ENCODE results near the gene NPLOC4.

NPLOC4 gene

GRCh38 chr17:81544281-81544974 lies 92.5 kb downstream of the NPLOC4 start:
- DNase-seq: no peak

- no peak for DNase-seq
Observed at GRCh38 chr17:81543756-81544155, 93.2 kb downstream of the NPLOC4 start.

- DNase-seq: no peak
Observed at GRCh38 chr17:81543339-81543675, 93.6 kb downstream of the NPLOC4 start.

- DNase-seq: no peak
Observed at GRCh38 chr17:81542431-81543338, 94.2 kb downstream of the NPLOC4 start.

GRCh38 chr17:81541123-81541522 lies 95.8 kb downstream of the NPLOC4 start:
- DNase-seq: no peak

GRCh38 chr17:81540676-81541027 lies 96.3 kb downstream of the NPLOC4 start:
- no peak for DNase-seq

GRCh38 chr17:81539961-81540675 lies 96.8 kb downstream of the NPLOC4 start:
- DNase-seq: no peak

GRCh38 chr17:81539571-81539900 lies 97.4 kb downstream of the NPLOC4 start:
- DNase-seq: no peak

- no peak for DNase-seq
Observed at GRCh38 chr17:81538651-81539570, 98.0 kb downstream of the NPLOC4 start.

GRCh38 chr17:81537856-81538555 lies 98.9 kb downstream of the NPLOC4 start:
- peak; percentile 83 for DNase-seq

GRCh38 chr17:81537343-81537855 lies 99.5 kb downstream of the NPLOC4 start:
- peak; percentile 60 for DNase-seq

GRCh38 chr17:81536299-81537290 lies 100.3 kb downstream of the NPLOC4 start:
- no peak for DNase-seq

- DNase-seq: no peak
Observed at GRCh38 chr17:81535480-81536298, 101.2 kb downstream of the NPLOC4 start.

- no peak for DNase-seq
Observed at GRCh38 chr17:81535007-81535328, 101.9 kb downstream of the NPLOC4 start.

- no peak for DNase-seq
Observed at GRCh38 chr17:81534157-81535006, 102.5 kb downstream of the NPLOC4 start.

GRCh38 chr17:81533339-81534141 lies 103.4 kb downstream of the NPLOC4 start:
- no peak for DNase-seq

- no peak for DNase-seq
Observed at GRCh38 chr17:81532490-81533287, 104.2 kb downstream of the NPLOC4 start.
